ENCODE data around the gene STK33.
"Not testable (repeated sequence)": the region's sequence is repeated elsewhere in the genome, so short reads cannot be mapped to it uniquely, and the experiment has no call there.

Gene STK33

GRCh38 chr11:8533332-8533731 is 60.7 kb downstream of the STK33 start:
- no peak for FAIRE-seq

GRCh38 chr11:8532475-8532874 is 61.6 kb downstream of the STK33 start:
- no peak for FAIRE-seq

GRCh38 chr11:8531982-8532381 is 62.0 kb downstream of the STK33 start:
- no peak for FAIRE-seq

- no peak for FAIRE-seq
Measured at GRCh38 chr11:8531312-8531711, 62.7 kb downstream of the STK33 start.

- FAIRE-seq = no peak
Measured at GRCh38 chr11:8527939-8528338, 66.1 kb downstream of the STK33 start.

- FAIRE-seq = no peak
Measured at GRCh38 chr11:8523396-8523795, 70.6 kb downstream of the STK33 start.

- FAIRE-seq = no peak
Measured at GRCh38 chr11:8512547-8512946, 81.5 kb downstream of the STK33 start.

GRCh38 chr11:8503910-8504364 is 90.1 kb downstream of the STK33 start:
- no peak for FAIRE-seq

GRCh38 chr11:8501836-8502235 is 92.2 kb downstream of the STK33 start:
- FAIRE-seq = no peak

- no peak for FAIRE-seq
Measured at GRCh38 chr11:8488395-8488794, 105.6 kb downstream of the STK33 start.

GRCh38 chr11:8487261-8487660 is 106.8 kb downstream of the STK33 start:
- no peak for FAIRE-seq

GRCh38 chr11:8484251-8484650 is 109.8 kb downstream of the STK33 start:
- no peak for FAIRE-seq

GRCh38 chr11:8480858-8481257 is 113.2 kb downstream of the STK33 start:
- no peak for FAIRE-seq

GRCh38 chr11:8477680-8478079 is 116.3 kb downstream of the STK33 start:
- FAIRE-seq = no peak

GRCh38 chr11:8477151-8477550 is 116.9 kb downstream of the STK33 start:
- FAIRE-seq = no peak

- not testable (repeated sequence) for FAIRE-seq
Measured at GRCh38 chr11:8467806-8468205, 126.2 kb downstream of the STK33 start.

- FAIRE-seq = not testable (repeated sequence)
Measured at GRCh38 chr11:8467356-8467755, 126.7 kb downstream of the STK33 start.

GRCh38 chr11:8466884-8467283 is 127.1 kb downstream of the STK33 start:
- FAIRE-seq = not testable (repeated sequence)

GRCh38 chr11:8459711-8460399 is 134.2 kb downstream of the STK33 start:
- no peak for FAIRE-seq

GRCh38 chr11:8442301-8442700 is 151.7 kb downstream of the STK33 start:
- no peak for FAIRE-seq

GRCh38 chr11:8440649-8441048 is 153.4 kb downstream of the STK33 start:
- no peak for FAIRE-seq

GRCh38 chr11:8429483-8429882 is 164.5 kb downstream of the STK33 start:
- FAIRE-seq = no peak

- FAIRE-seq = no peak
Measured at GRCh38 chr11:8426076-8426475, 168.0 kb downstream of the STK33 start.

GRCh38 chr11:8415195-8415594 is 178.8 kb downstream of the STK33 start:
- no peak for FAIRE-seq
